Measurements from ENCODE around the gene WFDC12.
"Not testable (repeated sequence)": the region's sequence is repeated elsewhere in the genome, so short reads cannot be mapped to it uniquely, and the experiment has no call there.

The WFDC12 gene

GRCh38 chr20:45124365-45124764 lies at the start of gene WFDC12:
Gene WFDC12, minus strand, starts transcription at chr20:45124465. Its CDS starts 18 bp downstream, at chr20:45124447.
- no peak for DNase-seq

GRCh38 chr20:45173522-45173921 lies 49.3 kb upstream of the WFDC12 start:
- DNase-seq = no peak

GRCh38 chr20:45164906-45165305 lies 40.6 kb upstream of the WFDC12 start:
- DNase-seq = no peak

- DNase-seq = no peak
Measured at GRCh38 chr20:45163083-45163803, 39.0 kb upstream of the WFDC12 start.

GRCh38 chr20:45157962-45158361 lies 33.7 kb upstream of the WFDC12 start:
- DNase-seq = no peak

- DNase-seq = no peak
Measured at GRCh38 chr20:45156713-45157112, 32.4 kb upstream of the WFDC12 start.

- DNase-seq = not testable (repeated sequence)
Measured at GRCh38 chr20:45154794-45155193, 30.5 kb upstream of the WFDC12 start.

GRCh38 chr20:45154183-45154582 lies 29.9 kb upstream of the WFDC12 start:
- no peak for DNase-seq

GRCh38 chr20:45153752-45154151 lies 29.5 kb upstream of the WFDC12 start:
- no peak for DNase-seq

- no peak for DNase-seq
Measured at GRCh38 chr20:45153147-45153546, 28.9 kb upstream of the WFDC12 start.

- no peak for DNase-seq
Measured at GRCh38 chr20:45152405-45152804, 28.1 kb upstream of the WFDC12 start.

GRCh38 chr20:45149062-45149461 lies 24.8 kb upstream of the WFDC12 start:
- no peak for DNase-seq

GRCh38 chr20:45140836-45141235 lies 16.6 kb upstream of the WFDC12 start:
- no peak for DNase-seq

GRCh38 chr20:45139733-45140375 lies 15.6 kb upstream of the WFDC12 start:
- DNase-seq = not testable (repeated sequence)

- DNase-seq = no peak
Measured at GRCh38 chr20:45138561-45139300, 14.5 kb upstream of the WFDC12 start.

- no peak for DNase-seq
Measured at GRCh38 chr20:45136911-45137310, 12.6 kb upstream of the WFDC12 start.

- DNase-seq = no peak
Measured at GRCh38 chr20:45128099-45128498, 3.8 kb upstream of the WFDC12 start.

- DNase-seq = no peak
Measured at GRCh38 chr20:45121388-45121787, 2.9 kb downstream of the WFDC12 start.

GRCh38 chr20:45119556-45120266 lies 4.6 kb downstream of the WFDC12 start:
- DNase-seq = no peak

- DNase-seq = no peak
Measured at GRCh38 chr20:45118028-45118427, 6.2 kb downstream of the WFDC12 start.

GRCh38 chr20:45117581-45117980 lies 6.7 kb downstream of the WFDC12 start:
- DNase-seq = no peak

- no peak for DNase-seq
Measured at GRCh38 chr20:45115829-45116228, 8.4 kb downstream of the WFDC12 start.

GRCh38 chr20:45115386-45115774 lies 8.9 kb downstream of the WFDC12 start:
- no peak for DNase-seq

Measured in NCI-H2107 (cell line).